ENCODE measurements around the gene BACE2.

BACE2 gene

GRCh38 chr21:41207401-41208375 lies 39.7 kb downstream of the BACE2 start:
- DNase-seq (ENCODE audit: low read depth in 1 of 2, low spot score in 1 of 2) = no peak
- Histone ChIP-seq H3K4me3 (replicated peaks; ENCODE audit: insufficient read depth, low read length) (no peak overlapping the region), H3K27me3 (ENCODE audit: insufficient read depth, poor library complexity, severe bottlenecking) (no peaks in the 10 kb centered on the region), H3K27ac (replicated peaks) (no peak overlapping the region)
- no peak for TF ChIP-seq GABPA (IDR thresholded peaks at IDR 0.05; ENCODE audit: low read depth)
- TF ChIP-seq CTCF (IDR thresholded peaks at IDR 0.05; ENCODE audit: insufficient read depth, low read length) = no peak
- no peak for TF ChIP-seq POLR2AphosphoS5 (IDR thresholded peaks at IDR 0.05; ENCODE audit: low read depth)
- no peak for TF ChIP-seq REST (IDR thresholded peaks at IDR 0.05; ENCODE audit: insufficient replicate concordance, low read depth)
- TF ChIP-seq SPI1 (IDR thresholded peaks at IDR 0.05; ENCODE audit: borderline replicate concordance, low read depth) = no peak

GRCh38 chr21:41208376-41208763 lies 40.4 kb downstream of the BACE2 start:
- TF ChIP-seq SPI1 (IDR thresholded peaks at IDR 0.05; ENCODE audit: borderline replicate concordance, low read depth) = no peak
- no peak for TF ChIP-seq GABPA (IDR thresholded peaks at IDR 0.05; ENCODE audit: low read depth)
- TF ChIP-seq REST (IDR thresholded peaks at IDR 0.05; ENCODE audit: insufficient replicate concordance, low read depth) = no peak
- TF ChIP-seq CTCF (IDR thresholded peaks at IDR 0.05; ENCODE audit: insufficient read depth, low read length) = no peak
- no peak for TF ChIP-seq POLR2AphosphoS5 (IDR thresholded peaks at IDR 0.05; ENCODE audit: low read depth)
- DNase-seq (ENCODE audit: low read depth in 1 of 2, low spot score in 1 of 2) = no peak
- no peaks in the 10 kb centered on the region for H3K27me3 ChIP-seq (ENCODE audit: insufficient read depth, poor library complexity, severe bottlenecking)
- H3K27ac ChIP-seq (replicated peaks) = no peak overlapping the region
- no peak overlapping the region for H3K4me3 ChIP-seq (replicated peaks; ENCODE audit: insufficient read depth, low read length)

GRCh38 chr21:41209016-41209619 lies 41.2 kb downstream of the BACE2 start:
- TF ChIP-seq CTCF (IDR thresholded peaks at IDR 0.05; ENCODE audit: insufficient read depth, low read length) (no peak), GABPA (IDR thresholded peaks at IDR 0.05; ENCODE audit: low read depth) (no peak), SPI1 (IDR thresholded peaks at IDR 0.05; ENCODE audit: borderline replicate concordance, low read depth) (no peak), REST (IDR thresholded peaks at IDR 0.05; ENCODE audit: insufficient replicate concordance, low read depth) (no peak)
- DNase-seq (ENCODE audit: low read depth in 1 of 2, low spot score in 1 of 2) = no peak

More at GRCh38 chr21:41209016-41209619, 41.2 kb downstream of the BACE2 start:
- no peak overlapping the region for H3K27ac ChIP-seq (replicated peaks)
- no peak overlapping the region for H3K4me3 ChIP-seq (replicated peaks; ENCODE audit: insufficient read depth, low read length)
- H3K27me3 ChIP-seq (ENCODE audit: insufficient read depth, poor library complexity, severe bottlenecking) = no peaks in the 10 kb centered on the region
